ENCODE measurements around the gene NEMP1.
"Not testable (repeated sequence)": the region's sequence is repeated elsewhere in the genome, so short reads cannot be mapped to it uniquely, and the experiment has no call there.

Gene NEMP1

DNA sequence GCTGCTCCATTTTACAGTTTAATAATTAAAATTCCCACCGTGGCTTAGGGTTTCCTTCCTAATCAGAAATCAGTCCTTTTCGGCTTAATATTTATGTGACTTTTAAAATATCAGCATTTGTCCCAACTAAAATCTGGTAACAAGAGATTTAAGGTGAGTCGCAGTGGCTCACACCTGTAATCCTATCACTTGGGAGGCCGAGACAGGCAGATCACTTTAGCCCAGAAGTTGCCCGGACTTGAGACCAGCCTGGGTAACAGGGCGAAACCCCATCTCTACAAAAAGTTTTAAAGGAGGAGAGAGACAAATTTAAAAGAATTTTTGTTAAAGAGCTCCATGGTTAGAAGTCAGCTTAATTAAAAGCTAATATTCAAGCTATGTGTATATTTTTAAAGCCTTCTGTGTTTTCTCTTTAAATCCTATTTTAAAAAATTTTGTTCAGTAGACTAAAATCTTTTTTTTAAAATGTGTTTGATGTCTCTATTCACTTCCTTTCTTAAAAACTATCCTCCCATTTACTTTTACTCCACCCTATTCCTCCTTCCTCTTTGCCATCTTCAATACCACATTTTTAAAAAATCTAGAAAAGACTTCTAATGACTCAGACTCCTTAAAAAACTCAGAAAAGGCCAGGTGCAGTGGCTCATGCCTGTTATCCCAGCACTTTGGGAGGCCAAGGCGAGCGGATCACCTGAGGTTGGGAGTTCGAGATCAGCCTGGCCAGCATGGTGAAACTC is 58.4 kb downstream of the NEMP1 start:
- no peak for DNase-seq

DNA sequence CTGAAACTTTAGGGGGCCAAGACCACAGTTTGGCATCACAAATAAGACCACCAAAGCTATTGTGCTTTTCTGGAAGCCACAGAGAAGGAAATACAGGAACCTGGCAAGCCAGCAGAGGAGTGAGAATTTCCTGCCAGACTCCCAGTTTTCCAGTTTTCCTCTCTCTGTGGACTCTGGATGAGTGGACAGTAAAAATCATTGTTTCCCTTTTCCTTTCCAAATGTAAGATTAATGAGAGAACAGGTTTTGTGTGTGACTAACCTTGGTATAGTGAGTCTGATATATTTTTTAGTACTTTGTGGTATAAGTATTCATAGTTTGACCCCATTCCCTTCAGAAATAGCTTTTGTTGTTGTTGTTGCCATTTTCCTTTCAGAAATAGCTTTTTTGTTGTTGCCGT is 59.7 kb downstream of the NEMP1 start:
- no peak for DNase-seq

DNA sequence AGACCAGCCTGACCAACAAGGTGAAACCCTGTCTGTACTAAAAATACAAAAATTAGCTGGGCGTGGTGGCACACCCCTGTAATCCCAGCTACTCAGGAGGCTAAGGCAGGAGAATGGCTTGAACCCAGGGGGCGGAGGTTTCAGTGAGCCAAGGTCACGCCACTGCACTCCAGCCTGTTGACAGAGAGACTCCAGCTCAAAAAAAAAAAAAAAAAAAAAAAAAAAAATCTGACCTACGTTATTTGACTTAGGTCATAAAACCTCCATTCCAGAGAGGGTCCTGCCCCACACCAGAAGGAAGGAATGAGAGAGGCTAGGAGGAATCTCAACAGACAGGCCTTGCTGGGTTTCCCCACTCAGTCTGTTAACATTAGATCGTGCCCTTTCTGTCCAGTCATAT is 60.2 kb downstream of the NEMP1 start:
- not testable (repeated sequence) for DNase-seq

DNA sequence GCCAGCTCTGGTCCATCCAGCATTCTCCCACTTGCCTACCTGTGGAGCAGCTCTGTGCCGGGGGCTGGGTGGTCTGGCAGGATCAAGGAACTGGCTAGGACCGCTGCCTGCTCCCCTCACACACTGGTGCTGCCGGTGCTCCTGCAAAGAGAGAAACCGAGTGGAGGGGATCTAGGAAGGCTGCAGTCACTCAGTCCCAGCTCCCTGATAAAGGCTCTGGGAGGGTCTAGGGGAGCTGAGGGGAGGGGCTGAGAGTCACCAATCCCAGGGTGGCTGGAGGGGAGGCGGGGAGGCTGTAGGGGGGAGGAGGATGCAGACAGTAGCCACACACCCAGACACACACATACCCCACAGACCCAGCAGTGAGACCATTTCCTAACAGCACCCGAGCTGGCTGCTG is 62.2 kb downstream of the NEMP1 start, which contains the start of gene TAC3:
TAC3 (minus strand) TSS at position 182 of the 400 bp plus-strand sequence. CDS start 732 bp downstream, outside the sequence.
- no peak for DNase-seq

DNA sequence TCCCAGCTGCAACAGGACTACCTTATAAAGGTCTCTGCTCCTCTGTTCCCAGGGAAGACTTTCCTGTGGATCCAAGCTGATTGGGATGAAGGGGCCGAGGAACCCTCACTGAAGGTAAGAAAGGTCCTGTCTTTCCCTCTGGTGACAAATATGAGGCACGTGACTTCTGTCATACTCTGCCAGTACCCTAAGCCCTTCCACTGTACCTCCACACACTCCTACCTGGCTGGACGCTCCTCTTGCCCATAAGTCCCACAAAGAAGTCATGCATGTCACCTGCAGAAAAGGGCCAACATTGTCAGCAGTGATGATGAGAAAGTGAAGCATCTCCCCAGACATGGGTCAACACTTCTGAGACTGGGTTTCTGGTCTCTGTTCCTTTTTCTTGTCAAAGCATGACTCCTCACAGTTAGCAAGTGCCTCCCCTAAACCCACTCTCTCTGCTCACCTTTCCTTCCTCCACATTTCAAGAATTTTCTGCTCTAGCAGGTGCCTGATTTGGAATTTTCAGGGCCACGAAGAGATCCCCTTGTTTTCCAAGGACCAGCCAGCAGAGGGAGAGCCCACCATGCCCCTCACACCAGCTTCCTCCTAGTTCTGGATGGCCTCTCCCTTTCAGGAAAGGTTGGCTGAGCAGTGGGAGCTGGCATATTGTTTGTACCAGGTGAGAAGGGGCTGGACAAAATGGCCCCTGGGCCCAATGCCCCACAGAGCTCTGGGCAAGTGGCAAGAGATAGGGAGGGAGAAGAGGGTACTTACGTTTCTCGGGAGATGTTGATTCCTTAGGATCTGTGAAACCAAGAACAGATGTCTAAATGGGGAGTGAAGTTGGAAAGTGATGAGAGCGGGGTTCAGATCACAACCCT is 65.8 kb downstream of the NEMP1 start:
- no peak for DNase-seq

DNA sequence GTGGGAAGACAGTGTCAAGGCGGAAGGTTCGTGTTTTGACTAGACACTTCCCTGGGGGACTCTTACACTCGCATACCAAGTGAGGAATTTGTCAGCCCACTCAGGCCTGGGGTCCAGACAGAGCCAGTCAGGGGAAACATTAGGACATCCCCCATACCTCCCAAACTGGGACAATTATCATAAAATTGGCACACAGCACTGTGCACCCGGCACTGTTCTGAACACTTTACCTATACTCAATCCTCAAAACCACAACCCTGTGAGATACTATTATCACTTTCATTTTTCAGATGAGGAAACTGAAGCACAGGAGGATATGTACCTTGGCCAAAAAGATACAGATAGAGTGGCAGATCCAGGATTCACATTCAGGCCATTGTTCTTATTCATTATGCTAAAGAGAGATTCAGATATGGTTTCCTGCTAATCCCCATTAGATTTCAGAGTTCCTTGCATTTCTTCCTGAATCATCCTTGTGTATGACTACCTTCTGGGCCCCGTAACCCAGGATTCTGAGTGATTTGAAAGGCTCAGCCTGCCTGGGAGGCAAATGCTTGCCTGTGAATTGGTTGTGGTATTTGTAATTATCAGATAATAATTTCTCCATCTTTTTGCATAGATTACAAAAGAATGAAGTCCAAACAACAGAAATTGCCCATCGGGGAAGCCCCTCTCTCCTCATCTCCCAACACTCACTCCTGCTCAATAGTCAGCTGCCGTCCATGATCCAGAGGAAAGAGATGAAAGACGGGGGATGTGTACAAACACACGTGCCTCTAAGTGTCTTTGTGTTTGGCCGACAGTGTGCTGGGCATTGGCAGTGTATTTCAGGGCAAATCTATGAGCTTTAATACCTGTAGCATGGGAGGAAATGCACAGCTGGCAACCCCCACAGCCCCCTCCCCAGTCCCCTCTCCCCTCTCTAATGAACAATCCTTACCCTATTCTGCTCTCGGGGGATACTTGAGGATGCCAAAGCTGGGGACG is 66.9 kb downstream of the NEMP1 start:
- DNase-seq = peak; percentile 33

DNA sequence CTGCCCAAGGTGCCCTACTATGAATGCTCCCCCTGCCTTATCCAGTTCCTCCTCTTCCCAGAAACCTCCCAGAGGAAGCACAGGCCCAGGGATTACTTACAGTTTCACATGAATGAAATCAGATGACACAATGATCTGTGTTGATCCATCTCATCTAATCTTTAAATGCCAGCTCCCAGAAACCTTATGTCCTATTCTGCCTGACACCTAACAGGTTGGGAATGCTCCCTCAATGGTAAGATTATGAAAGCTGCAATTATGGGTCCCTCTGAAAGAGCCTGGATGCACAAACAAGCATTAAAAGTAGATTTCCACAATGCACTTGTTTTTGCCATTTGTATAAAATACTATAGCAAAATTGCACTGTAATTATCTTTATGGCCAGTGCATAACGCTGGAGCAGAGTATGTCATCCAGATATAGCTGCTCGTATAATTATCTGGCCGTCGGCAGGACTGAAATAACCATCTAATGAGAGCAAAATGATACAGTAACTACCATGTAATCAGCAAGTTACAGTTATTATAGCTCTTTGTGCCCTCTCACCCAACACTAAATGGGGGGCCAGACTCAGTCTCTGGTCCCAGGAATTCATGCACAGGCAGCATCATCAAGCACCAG is 67.9 kb downstream of the NEMP1 start:
- DNase-seq = no peak

DNA sequence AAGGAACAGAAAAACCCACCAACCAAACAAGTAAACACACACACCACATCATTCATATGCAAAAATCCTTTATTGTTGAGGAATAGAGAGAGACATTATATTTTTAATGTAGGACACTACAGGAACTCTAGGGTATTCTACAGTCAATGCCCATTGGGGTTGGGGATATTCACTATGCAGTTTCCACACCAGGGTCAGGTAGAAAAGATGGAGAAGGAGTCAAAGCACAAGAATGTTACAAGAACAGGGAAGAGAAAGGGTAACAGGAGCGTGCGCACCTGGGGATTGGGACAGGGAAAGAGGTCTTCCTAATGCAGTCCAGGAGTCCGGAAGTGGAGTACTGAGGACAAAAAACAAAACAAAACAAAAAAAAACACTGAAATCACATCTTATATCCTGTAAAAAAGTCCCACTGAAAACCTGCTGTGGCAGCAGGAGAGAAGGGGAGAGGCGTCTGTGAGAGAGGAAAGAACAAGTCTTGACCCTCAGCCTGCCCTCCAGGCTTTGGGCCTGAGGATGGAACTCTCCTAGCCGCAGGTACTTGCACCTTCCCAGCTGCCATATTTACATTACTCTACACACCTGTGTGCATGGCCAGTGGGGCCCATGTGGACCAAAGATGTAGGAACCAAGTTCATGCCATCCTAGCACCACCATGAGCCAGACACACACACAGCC is 68.5 kb downstream of the NEMP1 start:
- no peak for DNase-seq

DNA sequence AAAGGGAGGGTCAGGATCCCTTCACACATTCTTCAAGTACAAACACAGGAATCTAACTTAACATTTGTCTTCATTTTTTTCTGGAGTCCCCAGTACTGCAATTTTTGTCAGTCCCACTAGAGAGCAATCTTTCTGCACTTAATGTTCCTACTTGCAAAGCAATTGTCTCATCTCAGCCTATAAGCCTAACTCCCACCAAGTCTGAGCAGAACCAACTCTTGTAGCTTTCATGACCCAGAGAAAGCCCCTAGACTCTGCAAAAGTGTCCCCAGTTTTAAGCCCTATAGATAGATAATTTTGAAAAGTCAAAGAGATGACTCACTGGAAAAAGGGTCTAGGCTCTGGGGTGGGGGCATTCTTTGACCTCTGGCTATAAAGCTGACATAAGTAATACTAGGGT is 70.4 kb downstream of the NEMP1 start:
- peak; percentile 69 for DNase-seq

DNA sequence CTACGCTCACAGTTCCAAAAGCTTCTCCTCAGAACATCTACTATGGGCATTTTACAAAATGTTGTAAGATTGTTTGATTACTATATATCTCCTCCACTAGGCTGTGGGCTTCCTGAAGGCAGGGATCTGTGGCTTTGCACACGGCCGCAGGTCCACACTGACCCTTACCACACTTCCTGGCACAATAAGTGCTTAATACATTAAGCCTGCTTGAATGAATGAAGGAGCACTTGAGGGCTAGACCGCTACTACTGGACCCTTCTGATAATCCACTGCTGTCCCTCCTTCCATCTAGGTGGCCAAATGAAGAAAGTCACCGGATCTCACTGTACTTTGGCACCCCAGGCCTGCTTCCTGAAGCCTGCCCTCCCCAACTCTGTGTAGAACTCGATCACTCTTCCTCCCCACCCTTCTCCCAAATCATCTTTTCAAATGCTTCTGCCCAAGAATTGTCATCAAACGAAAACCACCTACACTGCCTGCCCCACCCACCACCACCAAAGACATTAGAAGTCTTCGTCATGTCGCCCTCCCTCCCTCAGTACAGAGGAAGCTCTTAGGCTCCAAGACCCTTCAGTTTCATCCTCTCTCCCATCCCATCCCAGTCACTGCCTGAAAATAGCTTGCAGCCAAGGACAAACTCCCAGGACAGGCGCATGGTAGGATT is 71.6 kb downstream of the NEMP1 start:
- DNase-seq = peak; percentile 27

DNA sequence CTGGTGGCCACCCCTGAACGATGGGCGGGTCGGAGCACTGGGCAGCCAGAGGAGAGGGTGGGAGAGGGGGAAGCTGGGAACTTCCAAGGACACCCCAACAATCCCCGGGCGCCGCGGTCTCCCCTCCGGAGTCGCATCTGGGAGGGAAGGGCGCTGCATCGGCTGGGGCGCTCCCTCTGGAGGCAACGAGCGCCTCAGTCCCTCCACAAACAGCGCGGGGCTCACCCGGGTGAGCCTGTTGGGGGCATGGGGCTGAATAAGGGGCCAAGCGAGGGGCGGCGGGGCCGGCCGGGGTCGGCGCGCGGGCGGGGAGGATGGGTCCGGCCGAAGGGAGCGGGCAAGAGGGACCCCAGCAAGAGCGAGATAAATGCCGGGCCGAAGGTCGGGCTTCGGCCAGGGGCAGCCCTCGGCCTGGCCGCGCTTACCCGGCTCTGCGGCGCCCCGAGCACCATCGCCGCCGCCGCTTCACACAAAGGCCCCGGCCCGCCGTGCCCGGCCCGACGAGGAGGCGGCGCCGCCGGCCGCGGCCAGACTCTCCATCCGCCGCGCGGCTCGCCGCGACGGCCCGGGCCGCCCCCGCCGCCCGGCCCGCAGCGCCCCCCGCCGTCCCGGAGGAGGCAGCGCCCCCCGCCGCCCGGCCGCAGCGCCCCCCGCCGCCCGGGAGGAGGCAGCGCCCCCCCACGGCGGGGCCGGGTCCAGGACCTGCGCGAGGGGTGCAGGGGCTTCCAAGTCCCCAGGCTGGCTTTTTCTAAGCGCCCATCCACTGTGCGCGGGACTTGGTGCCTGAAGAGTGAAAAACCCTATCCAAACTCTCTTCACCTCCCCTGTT is 72.4 kb downstream of the NEMP1 start, which contains the start of gene ZBTB39:
ZBTB39 (minus strand) TSS at position 567 of the 829 bp plus-strand sequence. CDS start 1,629 bp downstream, outside the sequence.
- peak; percentile 55 for DNase-seq

All from CD4-positive, alpha-beta T cell treated with Interleukin-4 for 4 hours (primary cell).